RKO (cell line): Measurements from ENCODE around the gene EPB41L5.
"Not testable (repeated sequence)": the region's sequence is repeated elsewhere in the genome, so short reads cannot be mapped to it uniquely, and the experiment has no call there.

Source experiments
- DNase-seq: peaks from one replicate; pipeline ENCODE4 v3.0.0-alpha.2; 2016; ENCODE audit warnings: low spot score

The EPB41L5 gene

DNA sequence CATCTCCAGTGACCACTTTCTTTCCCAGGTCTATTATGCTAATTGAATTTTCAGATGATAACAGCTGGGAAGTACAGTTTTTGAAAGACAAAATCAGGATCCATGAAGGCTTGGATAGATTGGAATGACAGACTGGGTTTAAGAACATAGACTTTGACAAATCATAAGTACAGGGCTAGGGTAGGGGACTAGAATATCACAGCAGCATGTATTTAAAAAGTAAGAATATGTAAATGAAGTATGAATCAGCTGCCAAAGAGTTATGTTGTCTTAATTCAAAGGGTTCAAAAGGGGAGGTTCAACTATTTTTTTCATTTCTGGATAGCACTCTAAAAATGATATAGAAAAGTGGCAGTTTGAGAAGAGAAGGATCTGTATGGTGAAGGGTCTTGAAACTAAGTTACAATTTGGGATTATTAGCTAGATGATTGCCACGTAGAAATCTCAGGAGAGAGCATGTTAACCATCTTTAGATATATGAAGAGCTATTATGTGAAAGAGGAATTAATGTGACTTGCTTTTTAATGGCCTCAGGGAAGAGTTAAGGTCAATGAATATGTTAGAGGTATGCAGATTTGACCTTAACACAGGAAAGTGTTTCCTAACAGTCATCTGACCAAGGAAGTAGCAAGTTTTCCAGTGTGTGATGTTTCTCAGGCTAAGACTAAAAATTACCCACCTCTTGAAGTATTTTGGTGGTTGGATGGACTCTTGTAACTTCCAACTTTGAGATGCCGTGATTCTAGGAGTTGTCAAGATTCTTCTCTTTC, 128.6 kb downstream of the EPB41L5 start:
- no peak for DNase-seq

DNA sequence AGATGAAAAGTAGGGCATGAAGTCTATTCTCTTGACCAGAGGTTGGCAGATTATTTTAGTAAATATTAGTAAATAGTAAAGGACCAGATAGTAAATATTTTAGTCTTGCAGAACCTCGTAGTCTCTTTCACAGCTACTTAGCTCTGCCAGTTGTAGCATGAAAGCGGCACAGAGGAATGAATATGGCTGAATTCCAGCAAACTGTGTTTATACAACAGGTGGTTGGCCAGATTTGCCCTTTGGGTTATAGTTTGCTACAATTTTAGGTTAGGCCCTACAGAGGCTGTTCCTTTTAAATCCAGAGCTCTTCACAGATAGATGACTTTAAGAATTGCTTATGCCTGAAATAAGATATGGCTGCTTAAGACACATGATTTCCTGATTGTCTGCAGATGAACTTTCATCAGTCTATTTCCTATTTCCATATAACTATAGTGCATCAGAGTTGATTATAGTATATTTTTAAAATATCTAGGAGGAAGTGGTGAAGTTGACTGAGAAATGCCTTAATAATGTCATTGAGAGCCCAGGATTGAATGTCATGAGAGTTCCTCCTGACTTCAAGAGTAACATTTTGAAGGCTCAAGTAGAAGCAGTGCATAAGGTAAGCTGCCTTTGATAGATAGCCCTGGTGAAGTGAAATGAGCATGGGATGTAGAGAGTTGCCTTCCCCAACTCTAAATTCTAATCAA, 129.8 kb downstream of the EPB41L5 start:
- DNase-seq, result no peak

DNA sequence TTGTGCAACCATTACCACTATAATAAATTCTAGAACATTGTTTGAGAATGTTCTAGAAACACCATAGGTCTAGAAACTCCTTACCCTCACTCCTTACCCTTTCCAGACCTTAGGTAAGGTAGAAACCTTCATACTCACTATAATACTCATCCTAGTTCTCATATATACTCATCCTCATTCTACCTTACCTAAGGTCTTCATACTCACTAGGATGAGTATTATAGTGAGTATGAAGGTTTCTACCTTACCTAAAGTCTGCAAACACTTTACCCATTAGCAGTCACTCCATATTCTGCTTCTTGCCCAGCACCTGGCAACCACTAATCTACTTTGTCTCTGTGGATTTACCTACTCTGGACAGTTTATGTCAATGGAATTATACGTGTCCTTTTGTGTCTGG, 135.4 kb downstream of the EPB41L5 start:
- no peak for DNase-seq

DNA sequence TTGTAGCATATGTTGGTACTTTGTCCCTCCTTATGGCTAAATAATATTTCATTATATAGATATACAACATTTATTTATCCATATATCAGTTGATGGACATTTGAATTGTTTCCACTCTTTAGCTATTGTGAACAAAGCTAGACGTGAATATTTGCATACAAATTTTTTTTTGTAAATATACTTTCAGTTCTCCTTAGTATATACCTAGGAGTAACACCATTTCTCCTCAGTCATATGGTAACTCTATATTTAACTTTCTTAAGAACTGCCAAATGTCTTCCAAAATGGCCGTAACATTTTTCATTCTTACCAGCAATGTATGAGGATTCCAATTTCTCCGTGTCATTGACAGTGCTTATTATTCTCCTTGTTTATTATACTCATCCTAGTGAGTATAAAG, 135.8 kb downstream of the EPB41L5 start:
- no peak for DNase-seq

GRCh38 chr2:120149406-120149805, 136.5 kb downstream of the EPB41L5 start:
- no peak for DNase-seq

GRCh38 chr2:120150040-120150482, 137.2 kb downstream of the EPB41L5 start:
- no peak for DNase-seq

- DNase-seq, result no peak
These were observed 142.4 kb downstream of the EPB41L5 start for GRCh38 chr2:120155308-120155707.

GRCh38 chr2:120158658-120159057, 145.8 kb downstream of the EPB41L5 start:
- DNase-seq, result not testable (repeated sequence)

GRCh38 chr2:120161190-120161589, 148.3 kb downstream of the EPB41L5 start:
- no peak for DNase-seq

DNA sequence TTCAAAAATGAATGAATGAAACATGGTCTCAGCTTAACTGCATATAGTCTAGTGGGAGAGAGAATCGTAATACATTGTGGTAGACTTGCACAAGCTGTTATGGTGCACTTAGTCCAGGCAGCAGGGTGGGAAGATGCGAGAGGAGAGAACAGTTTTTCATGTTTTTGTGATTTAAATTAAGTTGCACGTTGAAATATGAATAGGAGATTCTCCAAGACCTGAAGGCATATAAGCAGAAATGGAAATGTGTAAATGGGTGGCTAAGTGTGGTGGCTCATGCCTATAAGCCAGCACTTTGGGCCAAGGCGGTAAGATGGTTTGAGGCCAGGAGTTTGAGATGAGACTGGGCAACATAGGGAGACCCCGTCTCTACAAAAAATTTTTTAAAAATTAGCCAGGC, 149.8 kb downstream of the EPB41L5 start:
- no peak for DNase-seq

DNA sequence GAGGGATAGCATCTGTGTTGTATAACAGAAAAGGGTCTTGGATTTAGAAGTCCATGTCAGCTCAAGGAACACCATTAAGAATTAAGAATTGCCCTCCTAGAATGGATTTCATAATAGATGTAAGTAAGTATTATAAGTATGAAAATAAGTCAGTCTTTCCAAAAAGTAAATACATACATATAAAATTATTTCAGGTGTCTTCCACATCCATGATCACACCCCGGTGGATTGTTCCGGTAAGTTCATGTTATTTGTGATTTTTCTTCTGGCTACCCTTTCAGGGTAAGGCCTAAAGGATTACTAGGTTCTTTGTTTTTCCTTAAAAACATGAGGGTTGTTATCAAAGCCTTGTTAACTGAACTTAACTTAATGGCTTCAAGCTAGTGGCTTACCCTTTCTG, 154.4 kb downstream of the EPB41L5 start:
- no peak for DNase-seq

DNA sequence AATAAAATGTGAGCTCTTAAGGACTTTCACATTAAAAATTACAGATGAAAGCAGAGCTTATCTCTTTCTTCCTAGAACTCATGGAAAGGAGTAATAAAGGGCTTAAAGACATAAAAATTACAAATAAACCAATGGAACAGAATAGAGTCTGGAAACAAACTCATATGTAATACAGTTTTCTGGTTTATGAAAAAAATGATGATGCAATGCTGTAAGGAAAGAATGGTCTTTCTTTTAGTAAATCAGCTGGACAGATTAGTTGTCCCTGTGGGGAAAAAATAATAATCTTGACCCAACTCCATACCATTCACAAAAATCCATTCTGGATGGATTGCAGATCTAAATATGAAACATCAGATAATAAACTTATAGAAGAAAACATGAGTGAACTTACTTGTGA, 156.1 kb downstream of the EPB41L5 start:
- DNase-seq, result no peak

- DNase-seq, result peak; percentile 67
These were observed 162.2 kb downstream of the EPB41L5 start for GRCh38 chr2:120174963-120175581.

- no peak for DNase-seq
These were observed 163.6 kb downstream of the EPB41L5 start for GRCh38 chr2:120176526-120176925.

GRCh38 chr2:120177001-120177621, 164.2 kb downstream of the EPB41L5 start:
- no peak for DNase-seq

DNA sequence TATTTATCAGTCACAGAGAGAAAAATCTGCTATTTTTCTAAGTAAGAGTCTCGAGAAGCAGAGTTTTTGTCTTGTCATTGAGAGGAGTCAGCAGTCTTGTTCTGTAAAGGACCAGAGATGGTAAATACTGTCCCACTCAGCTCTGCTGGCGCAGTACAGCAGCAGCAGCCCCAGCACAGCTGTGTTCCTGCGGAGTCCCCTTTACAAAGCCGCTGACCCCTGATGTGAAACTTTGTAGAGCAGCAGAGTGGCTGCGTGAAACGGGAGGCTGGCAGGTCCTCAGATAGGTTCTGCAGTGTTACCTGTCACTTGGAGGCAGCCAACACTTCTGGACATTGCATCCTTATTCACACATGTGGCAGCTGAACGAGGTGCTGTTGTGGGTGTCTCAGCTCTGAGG, 165.1 kb downstream of the EPB41L5 start:
- no peak for DNase-seq

GRCh38 chr2:120179396-120179795, 166.5 kb downstream of the EPB41L5 start:
- no peak for DNase-seq

GRCh38 chr2:120180066-120180465, 167.2 kb downstream of the EPB41L5 start:
- no peak for DNase-seq

GRCh38 chr2:120182019-120182560, 169.2 kb downstream of the EPB41L5 start:
- DNase-seq, result no peak

DNA sequence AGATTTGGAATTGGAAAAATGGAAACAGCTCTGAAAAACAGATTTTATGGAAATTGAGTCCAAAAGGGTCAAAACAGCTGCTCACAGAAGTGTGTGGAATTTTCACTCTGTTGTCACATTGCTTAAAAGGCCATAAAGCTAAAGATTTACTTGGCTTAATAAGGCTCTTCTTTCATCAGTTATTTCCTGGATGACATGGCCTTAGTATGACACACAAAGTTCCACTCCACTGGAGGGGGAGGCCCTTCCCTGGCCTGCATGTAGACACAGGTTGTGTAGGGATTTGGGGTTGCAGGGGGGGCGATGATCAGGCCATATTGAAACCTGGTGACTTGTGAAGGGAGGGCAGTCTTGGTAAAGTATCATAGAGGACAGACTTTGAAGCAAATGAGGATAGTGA, 176.3 kb downstream of the EPB41L5 start:
- no peak for DNase-seq

DNA sequence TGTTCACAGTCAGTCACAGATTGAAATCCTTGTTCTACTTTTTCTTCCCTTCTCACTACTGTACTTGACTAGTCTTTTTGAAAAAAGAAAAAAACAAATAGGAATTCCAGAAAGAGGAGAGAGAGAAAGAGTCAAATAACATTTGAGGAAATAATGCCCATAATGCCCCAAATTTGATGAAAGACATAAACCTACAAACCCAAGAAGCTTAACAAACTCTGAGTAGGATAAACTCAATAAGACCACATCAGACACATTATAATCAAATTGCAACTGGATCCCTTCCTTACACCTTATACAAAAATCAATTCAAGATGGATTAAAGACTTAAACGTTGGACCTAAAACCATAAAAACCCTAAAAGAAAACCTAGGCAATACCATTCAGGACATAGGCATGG, 179.4 kb downstream of the EPB41L5 start:
- no peak for DNase-seq

DNA sequence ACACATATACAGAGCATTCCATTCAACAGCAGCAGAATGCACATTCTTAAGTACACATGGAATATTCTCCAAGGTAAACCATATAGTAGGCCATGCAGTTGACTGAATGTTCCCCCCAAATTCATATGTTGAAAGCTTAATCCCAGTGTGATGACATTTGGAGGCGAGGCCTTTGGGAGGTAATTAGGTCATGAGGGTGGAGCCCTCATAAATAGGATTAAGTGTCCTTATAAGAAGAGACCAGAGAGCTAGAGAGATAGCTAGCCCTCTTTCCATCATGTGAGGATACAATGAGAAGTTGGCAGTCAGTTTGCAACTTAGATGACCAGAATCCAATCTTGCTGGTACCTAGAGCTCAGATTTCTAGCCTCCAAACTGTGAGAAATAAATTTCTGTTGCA, 182.7 kb downstream of the EPB41L5 start:
- no peak for DNase-seq
